HG03139 (cell line): Measurements from ENCODE around the gene C1QB.
"Not testable (repeated sequence)": the region's sequence is repeated elsewhere in the genome, so short reads cannot be mapped to it uniquely, and the experiment has no call there.

Experiments used
- ATAC-seq: cut with Tn5 transposase; IDR thresholded peaks from one replicate; pipeline ENCODE4 v1.9.1; 2021; ENCODE audit not compliant: unreplicated experiment

C1QB gene

DNA sequence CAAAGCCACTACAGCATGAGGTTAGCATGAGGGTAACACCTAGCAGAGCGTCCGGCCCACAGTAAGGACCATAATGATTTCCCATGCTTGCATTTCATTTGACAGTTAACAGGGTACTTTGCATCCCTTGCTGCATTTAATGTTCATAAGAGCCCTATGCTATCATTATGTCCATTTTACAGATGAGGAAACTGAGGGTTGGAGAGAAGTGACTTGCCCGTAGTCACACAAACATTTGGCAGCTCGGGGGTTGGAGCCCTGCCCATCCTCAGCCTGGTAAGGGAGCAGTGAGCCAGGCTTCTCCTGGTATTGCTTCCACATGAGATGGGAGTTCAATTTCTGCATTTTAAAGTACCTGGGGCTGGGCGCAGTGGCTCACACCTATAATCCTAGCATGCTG is 41.1 kb downstream of the C1QB start:
- no peak for ATAC-seq

DNA sequence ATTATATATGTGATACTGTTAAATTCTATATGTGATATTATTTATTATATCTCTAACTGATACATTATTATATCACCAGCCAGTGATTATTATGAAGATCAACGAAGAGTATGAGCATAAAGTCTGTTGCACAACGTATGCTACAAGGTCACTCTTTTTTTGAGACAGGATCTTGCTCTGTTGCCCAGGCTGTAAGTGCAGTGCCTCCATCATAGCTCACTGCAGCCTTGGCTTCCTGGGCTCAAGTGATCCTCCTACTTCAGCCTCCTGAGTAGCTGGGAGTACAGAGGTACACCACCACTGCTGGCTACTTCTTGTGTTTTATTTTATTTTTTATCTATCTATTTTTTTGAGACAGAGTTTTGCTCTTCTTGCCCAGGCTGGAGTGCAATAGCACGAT is 43.6 kb downstream of the C1QB start:
- no peak for ATAC-seq

DNA sequence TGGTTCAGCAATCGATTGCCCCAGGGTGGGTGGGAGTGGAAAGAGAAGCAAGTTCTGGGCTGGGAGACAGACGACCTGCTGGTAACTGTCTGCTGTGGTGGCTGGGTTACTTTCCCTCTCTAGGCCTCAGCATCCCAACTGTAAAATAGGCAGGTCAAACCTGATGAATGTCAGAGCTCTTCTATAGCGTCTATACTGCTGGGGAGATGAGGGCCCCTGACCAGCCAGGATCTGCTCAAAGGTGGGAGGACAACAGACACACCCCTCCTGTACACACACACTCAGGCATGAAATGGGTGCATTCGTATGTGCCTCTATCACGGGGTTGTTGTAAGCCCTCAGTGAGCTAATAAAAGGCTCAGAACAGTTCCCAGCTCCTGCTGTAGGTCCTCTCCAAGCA is 44.9 kb downstream of the C1QB start:
- no peak for ATAC-seq

DNA sequence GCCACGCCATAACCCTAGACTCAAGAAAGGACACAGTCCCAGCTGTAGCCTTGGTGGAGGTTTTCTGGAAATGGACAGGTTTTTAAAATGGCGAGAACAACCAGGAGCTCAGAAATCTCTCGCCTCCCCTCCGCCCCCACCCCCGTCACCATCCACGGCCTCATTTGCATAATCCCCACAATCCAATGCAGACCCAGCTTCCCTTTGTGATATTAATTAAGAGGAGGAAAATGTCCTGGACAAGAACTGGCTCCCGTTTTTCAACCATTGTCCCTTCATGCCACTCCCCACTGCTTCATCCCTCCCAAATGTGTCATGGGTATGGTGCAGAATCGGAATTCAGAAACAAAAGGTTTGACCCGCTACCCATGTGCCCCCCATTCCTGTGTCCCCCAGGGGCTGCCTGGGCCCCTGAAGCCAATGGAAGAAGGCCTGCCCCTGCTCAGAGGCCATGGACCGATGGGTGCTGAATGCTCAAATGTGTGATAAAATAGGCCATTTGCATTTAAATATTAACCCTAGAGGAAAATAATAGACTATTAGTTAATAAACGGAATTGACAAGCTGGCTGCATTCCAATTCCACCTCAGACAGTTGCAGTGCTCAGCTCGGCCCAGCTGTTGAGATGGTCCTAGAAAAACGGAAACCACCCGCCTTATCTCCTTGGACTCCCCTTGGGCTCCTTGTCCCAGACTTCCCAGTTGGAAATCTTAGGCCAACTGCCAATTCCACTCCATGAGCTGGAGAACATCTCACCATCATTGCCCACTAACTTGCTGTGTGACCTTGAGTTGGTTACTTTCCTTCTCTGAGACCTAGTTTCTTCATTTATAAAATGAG is 46.9 kb downstream of the C1QB start:
- no peak for ATAC-seq

DNA sequence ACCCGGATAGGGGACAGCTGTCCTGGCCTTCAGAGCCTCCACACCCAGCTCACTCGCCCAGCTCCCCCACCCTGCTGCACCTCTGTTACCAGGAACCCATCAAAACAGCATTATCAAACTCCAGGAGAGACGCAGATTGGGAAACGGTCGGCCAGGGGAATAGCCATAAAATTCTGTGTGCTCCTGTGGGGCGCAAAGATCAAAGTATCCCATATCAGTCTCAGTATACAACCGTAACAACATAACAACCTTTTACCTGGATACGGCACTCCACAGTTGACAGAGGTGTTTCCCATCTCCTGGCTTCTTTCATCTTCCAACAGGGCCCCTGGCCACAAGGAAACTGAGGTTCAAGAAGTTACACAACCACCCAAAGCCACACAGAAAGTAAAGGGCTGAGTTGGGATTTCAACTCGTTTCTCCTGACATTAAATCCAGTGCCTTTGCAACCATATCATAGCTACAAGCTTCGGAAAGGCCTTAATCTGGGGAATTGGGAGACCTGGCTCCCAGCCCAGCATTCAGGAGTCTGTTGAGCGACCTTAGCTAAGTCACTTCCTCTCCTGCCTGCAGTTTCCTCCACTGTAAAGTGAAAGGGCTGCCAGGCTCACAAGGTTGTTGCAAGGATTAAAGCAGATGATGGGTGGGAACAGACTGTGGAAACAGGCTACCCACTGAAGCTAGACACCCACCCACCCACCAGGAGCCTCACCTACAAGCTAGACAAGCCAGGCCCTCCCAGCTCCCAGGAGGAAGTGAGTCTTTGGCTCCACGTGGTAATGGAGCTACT is 49.5 kb downstream of the C1QB start:
- ATAC-seq, result no peak

DNA sequence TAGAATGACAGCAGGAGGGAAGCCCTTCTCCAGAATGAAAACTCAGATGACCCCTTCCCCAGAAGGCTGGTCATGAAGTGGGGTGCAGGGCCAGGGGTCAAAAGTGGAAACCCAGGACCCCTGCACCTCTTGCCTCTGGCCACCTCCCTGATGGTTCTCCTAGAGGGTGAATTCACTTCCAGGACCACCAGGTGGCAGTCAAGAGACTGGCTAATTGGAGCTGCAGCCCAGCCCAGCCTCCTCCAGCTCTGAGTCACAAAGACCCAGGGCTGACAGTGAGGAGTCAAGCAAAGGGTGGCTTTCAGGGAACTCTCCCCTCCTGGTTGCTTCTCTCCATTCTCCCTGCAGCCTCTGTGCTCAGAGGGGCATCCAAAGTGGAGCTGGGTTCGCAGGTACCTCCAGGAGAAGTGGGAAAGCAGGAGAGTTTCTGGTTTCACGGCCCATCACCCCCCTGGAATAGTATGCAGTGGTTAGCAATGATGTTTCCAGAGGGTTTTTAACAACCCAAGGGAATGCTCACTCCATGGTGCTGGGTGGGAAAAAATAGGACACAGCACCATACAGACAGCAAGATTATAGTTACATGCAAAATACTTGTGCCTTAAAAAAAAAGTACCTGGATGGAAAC is 51.5 kb downstream of the C1QB start:
- ATAC-seq, result no peak

DNA sequence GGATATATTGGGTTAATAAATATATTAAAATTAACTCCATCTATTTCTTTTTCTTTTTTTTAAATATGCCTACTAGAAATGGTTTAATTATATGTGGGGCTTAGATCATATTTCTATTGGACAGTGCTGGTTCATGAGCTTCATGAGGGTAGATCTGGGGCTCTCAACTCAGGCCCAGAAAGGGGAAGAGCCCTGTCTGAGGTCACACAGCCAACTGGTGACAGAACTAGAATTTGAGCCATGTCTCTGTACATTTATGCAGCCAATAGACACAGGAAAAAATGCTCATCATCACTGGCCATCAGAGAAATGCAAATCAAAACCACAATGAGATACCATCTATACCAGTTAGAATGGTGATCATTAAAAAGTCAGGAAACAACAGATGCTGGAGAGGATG is 52.5 kb downstream of the C1QB start:
- ATAC-seq, result no peak

DNA sequence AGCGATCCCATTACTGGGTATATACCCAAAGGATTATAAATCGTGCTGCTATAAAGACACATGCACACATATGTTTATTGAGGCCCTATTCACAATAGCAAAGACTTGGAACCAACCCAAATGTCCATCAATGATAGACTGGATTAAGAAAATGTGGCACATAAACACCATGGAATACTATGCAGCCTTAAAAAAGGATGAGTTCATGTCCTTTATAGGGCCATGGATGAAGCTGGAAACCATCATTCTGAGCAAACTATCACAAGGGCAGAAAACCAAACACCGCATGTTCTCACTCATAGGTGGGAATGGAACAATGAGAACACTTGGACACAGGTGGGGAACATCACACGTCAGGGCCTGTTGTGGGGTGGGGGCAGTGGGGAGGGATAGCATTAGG is 53.1 kb downstream of the C1QB start:
- not testable (repeated sequence) for ATAC-seq

DNA sequence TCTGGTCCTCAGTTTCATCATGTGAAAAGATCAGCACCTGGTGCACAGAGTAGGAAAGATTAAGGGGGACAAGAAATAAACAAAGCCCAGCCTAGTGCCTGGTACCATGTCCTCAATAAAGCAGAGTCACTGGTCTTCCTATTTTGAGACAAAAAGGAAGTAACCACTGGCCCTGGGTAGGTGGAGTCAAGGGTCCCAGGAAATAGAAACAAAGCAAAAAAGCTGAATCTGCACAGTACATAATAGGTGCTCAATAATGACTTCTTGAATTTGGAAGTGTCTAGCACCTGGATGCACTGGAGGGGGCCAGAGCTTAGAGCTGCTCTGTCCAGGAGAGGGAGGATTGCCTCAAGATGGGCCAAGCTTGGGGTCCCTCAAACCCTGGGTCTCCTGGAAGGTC is 55.7 kb downstream of the C1QB start:
- no peak for ATAC-seq

DNA sequence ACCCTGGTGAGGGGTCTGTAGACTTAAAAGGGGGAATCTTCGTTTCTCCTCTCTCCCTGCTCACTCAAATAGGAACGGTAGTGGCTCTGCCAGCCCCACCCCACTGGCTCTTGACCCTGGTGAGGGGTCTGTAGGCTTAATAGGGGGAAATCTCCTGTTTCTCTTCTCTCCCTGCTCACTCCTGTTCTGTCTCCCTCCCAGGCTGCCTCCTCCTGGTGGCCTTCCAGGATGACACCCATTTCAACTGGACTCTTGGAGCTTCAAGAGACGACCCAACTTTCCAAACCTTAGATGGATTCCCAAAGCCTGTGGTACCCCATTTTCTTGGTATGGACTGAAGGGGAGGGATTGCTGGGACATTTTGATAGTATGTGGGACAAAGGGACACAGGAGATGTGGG is 56.2 kb downstream of the C1QB start:
- ATAC-seq, result no peak

DNA sequence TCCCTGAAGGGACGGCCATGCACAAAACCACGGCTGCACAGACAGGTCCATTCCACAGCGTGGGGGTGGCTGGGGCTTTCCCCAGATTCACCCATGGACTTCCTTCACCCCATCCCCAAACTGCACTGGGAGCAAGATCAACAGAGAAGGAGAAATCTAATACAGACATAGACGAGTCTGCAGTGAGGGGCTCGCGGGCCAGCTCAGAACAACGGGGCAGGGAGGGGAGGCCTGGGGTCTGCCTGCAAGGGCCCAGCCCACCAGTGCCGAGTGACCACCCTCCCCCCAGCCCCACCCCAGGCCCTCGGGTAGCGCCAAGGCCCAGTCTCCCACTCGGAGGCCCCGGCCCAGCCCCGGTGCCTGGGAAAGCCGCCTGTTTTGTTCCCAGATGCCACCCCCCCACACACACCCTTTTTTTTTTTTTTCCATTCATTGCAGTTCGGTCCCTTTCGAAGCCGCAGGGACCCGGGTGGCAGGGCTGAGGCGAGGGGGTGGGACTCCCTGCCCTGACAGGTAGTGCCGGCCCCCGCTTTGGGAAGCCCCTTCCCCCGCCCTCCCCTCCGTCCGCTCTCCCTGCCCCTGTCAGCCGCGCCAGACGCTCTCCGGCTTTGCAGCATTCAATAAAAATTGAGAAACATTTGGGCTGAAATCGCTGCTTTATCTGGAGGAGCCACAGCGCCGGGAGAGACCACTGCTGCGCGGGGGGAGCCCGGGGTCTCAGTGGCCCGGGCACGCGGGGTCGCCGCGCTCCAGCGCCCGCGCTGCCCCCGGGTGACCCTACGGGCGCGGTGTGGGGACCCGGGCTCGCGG is 57.1 kb downstream of the C1QB start:
- no peak for ATAC-seq

DNA sequence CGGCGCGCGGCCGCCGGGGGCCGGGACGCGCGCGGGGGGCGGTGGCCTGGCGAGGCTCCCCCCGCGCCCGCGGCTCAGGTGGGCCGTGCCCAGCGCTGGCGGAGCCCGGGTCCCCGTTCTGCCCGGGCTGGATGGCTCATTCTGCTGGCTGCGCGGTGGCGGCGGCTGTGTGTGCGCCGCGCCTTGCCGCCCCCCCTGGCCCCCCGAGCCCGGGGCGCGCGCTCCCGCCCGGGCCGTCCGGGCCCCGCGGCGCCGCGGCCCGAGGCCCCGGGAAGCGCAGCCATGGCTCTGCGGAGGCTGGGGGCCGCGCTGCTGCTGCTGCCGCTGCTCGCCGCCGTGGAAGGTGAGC is 57.6 kb downstream of the C1QB start, which contains the start of gene EPHB2:
Gene EPHB2, plus strand, starts transcription at position 139 of the 349 bp plus-strand sequence. Its CDS starts 144 bp downstream, at position 283.
- ATAC-seq, result no peak

DNA sequence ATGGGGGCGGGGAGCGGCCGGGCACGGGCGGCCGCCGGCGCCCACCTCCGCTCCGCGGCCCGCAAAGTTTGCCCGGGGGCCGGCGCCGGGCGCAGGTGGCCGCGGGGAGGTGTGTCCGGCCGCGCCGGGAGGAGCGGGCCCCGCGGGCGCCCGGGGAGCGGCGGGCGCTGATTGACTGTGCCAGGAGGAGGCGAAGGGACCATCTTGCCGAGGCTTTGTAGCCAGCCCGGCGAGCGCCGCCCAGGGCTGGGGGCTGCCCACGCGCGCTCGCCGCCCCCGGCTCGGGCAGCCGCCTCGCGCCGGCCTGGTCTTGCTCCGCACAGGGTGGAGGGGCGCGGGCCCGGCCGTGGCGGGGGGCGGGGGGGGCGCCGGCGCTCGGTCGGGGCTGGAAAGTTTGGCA is 58.0 kb downstream of the C1QB start:
- ATAC-seq, result no peak
